ENCODE data around the gene ZC3H15.

DNA sequence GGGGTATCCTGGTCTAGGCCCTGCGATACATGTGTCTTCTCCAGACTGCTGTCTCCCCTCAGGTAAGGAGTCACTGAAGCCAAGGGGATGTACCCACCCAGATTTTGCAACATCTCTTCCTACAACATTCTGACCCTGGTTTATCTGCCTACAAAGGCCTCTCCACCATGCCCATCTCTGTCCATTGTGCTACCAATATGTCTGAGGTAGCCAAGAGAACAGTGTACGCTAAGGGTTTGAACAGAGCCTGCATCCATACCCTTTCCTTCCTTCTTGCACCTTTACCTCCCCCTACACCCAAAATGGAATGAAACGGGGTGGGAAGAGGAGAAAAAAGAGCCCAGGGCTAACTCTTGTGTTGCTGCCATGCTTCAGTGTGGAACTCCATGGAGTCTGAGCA is 11.9 kb downstream of the ZC3H15 start:
- TF ChIP-seq YY1 (IDR thresholded peaks at IDR 0.05; ENCODE audit: insufficient read depth, insufficient read length) = no peak
- no peak for TF ChIP-seq ZNF274 (IDR thresholded peaks at IDR 0.05; ENCODE audit: low read depth, low read length)
- TF ChIP-seq SUZ12 (IDR thresholded peaks at IDR 0.05; ENCODE audit: extremely low read depth, insufficient read depth, insufficient read length) = no peak

All from NT2/D1 (cell line).